ENCODE results near the gene FRMPD4. TPM values are rescaled to one million over a fixed set of nuclear protein-coding genes. Genes with fewer than 3 reads are reported as not detected.

The FRMPD4 gene
- total and polyA plus RNA-seq, 10 of the 15 experiments (the other 5 are each of a cell fraction or from before 2014, with no cell fraction given), result not detected

DNA sequence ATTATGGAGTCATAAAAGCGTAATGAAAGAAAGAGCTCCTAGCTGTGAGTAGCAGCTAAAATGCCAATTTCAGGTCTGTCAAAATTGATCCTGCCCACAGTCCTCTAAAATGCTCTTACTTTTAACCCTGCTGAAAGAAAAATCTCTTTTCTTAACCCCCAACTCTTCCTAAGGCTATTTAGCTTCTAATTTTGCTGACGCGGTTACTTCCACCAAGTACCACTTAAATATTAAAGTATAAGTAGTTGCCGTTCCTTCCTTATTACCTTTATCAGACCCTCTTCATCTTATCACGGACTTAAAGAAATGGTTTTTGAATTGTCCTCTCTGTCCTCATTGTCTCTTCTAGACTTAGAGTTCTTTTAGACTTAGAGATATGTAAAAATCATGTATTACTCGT lies 272.2 kb downstream of the FRMPD4 start:
- no peak overlapping the region for H3K9ac ChIP-seq (ENCODE audit: control insufficient read depth, insufficient read depth, low read length)
- in situ Hi-C loops (cut with MboI), result no loop called here
- no peaks in the 10 kb centered on the region for H3K4me1 ChIP-seq (ENCODE audit: control insufficient read depth, insufficient read depth, low read length)
- TF ChIP-seq CHD1 (IDR thresholded peaks at IDR 0.05; ENCODE audit: low read depth, low read length), result no peak
- no peak for TF ChIP-seq BACH1 (IDR thresholded peaks at IDR 0.05; ENCODE audit: borderline replicate concordance)
- TF ChIP-seq, protein P1, sequence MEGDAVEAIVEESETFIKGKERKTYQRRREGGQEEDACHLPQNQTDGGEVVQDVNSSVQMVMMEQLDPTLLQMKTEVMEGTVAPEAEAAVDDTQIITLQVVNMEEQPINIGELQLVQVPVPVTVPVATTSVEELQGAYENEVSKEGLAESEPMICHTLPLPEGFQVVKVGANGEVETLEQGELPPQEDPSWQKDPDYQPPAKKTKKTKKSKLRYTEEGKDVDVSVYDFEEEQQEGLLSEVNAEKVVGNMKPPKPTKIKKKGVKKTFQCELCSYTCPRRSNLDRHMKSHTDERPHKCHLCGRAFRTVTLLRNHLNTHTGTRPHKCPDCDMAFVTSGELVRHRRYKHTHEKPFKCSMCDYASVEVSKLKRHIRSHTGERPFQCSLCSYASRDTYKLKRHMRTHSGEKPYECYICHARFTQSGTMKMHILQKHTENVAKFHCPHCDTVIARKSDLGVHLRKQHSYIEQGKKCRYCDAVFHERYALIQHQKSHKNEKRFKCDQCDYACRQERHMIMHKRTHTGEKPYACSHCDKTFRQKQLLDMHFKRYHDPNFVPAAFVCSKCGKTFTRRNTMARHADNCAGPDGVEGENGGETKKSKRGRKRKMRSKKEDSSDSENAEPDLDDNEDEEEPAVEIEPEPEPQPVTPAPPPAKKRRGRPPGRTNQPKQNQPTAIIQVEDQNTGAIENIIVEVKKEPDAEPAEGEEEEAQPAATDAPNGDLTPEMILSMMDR (IDR thresholded peaks at IDR 0.05 in 2 of 3, conservative IDR thresholded peaks at IDR 0.05 in 1 of 3; ENCODE audit: control insufficient read depth in 2 of 3, extremely low read depth in 1 of 3, insufficient read depth in 1 of 3, low read depth in 3 of 3, low read length in 3 of 3), result no peak
- TF ChIP-seq KLF5 (IDR thresholded peaks at IDR 0.05; ENCODE audit: partially characterized antibody), result no peak
- TF ChIP-seq, protein P2, sequence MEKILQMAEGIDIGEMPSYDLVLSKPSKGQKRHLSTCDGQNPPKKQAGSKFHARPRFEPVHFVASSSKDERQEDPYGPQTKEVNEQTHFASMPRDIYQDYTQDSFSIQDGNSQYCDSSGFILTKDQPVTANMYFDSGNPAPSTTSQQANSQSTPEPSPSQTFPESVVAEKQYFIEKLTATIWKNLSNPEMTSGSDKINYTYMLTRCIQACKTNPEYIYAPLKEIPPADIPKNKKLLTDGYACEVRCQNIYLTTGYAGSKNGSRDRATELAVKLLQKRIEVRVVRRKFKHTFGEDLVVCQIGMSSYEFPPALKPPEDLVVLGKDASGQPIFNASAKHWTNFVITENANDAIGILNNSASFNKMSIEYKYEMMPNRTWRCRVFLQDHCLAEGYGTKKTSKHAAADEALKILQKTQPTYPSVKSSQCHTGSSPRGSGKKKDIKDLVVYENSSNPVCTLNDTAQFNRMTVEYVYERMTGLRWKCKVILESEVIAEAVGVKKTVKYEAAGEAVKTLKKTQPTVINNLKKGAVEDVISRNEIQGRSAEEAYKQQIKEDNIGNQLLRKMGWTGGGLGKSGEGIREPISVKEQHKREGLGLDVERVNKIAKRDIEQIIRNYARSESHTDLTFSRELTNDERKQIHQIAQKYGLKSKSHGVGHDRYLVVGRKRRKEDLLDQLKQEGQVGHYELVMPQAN (conservative IDR thresholded peaks at IDR 0.05), result no peak
- TF ChIP-seq PAX8 (IDR thresholded peaks at IDR 0.05), result no peak
- TF ChIP-seq, protein P3, sequence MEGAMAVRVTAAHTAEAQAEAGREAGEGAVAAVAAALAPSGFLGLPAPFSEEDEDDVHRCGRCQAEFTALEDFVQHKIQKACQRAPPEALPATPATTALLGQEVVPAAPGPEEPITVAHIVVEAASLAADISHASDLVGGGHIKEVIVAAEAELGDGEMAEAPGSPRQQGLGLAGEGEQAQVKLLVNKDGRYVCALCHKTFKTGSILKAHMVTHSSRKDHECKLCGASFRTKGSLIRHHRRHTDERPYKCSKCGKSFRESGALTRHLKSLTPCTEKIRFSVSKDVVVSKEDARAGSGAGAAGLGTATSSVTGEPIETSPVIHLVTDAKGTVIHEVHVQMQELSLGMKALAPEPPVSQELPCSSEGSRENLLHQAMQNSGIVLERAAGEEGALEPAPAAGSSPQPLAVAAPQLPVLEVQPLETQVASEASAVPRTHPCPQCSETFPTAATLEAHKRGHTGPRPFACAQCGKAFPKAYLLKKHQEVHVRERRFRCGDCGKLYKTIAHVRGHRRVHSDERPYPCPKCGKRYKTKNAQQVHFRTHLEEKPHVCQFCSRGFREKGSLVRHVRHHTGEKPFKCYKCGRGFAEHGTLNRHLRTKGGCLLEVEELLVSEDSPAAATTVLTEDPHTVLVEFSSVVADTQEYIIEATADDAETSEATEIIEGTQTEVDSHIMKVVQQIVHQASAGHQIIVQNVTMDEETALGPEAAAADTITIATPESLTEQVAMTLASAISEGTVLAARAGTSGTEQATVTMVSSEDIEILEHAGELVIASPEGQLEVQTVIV (IDR thresholded peaks at IDR 0.05; ENCODE audit: borderline replicate concordance, partially characterized antibody), result no peak
- no peak for TF ChIP-seq CHD4 (IDR thresholded peaks at IDR 0.05)
- TF ChIP-seq IKZF1 (conservative IDR thresholded peaks at IDR 0.05), result no peak
- DNase-seq (ENCODE audit: low read depth, low spot score) (no peak), ATAC-seq (no peak), FAIRE-seq (no peak)
- H3K27me3 ChIP-seq (replicated peaks in 1 of 2; ENCODE audit: control insufficient read depth in 2 of 2, insufficient read depth in 2 of 2, low read length in 1 of 2), result no peaks in the 10 kb centered on the region; a peak in 1 of 4 replicates
- H2AFZ ChIP-seq (ENCODE audit: control insufficient read depth, low read depth, low read length), result no peak overlapping the region
- no peak overlapping the region for H3K4me2 ChIP-seq (ENCODE audit: control insufficient read depth, insufficient read depth)
- ChIA-PET SMC1A (ENCODE audit: uncharacterized antibody, unreplicated experiment) (no interaction called here), RAD21 (ENCODE audit: unreplicated experiment) (no interaction called here), CTCF (interaction anchor here (0.6 kb wide), 1 partner anchor 869 kb away, joined by 3 read pairs; no protein-coding TSS in a partner anchor), POLR2A (no interaction called here)
- no peak overlapping the region for H3K4me3 ChIP-seq
- H3K79me2 ChIP-seq (ENCODE audit: control insufficient read depth, insufficient read depth, low read length), result no peaks in the 10 kb centered on the region
- no peak overlapping the region for H3K27ac ChIP-seq (ENCODE audit: control insufficient read depth, insufficient read depth)
- no peaks in the 10 kb centered on the region for H4K20me1 ChIP-seq (ENCODE audit: control insufficient read depth, insufficient read depth)
- no peaks in the 10 kb centered on the region for H3K9me3 ChIP-seq (replicated peaks; ENCODE audit: control insufficient read depth, insufficient read depth, low read length)
- intact Hi-C loops (cut with micrococcal nuclease; ENCODE audit: unreplicated experiment), result no loop called here
- no peaks in the 10 kb centered on the region for H3K36me3 ChIP-seq (ENCODE audit: control insufficient read depth in 2 of 2, insufficient read depth in 2 of 2, low read length in 1 of 2)
- BruUV-seq (replicated peaks), result no TSS peak
- WGBS (ENCODE audit: insufficient coverage, insufficient replicate concordance, low lambda C conversion rate, missing lambda C conversion rate), result 52% methylated on average over 6 of the region's 6 CpGs

Measured in GM12878 (cell line).